Chondrocyte (in vitro differentiated cells): ENCODE results near the gene LTBP1. TPM values are rescaled to one million over a fixed set of nuclear protein-coding genes. Genes with fewer than 3 reads are reported as not detected.

ENCODE experiments used
- DNase-seq: peaks from one replicate; pipeline ENCODE4 v3.0.0; 2021; ENCODE audit warnings: mixed read lengths, low spot score
- H3K27ac Mint-ChIP-seq: one replicate; pipeline ENCODE4 v1.8.0; 2021; ENCODE audit warnings: mild to moderate bottlenecking, moderate library complexity, mixed read lengths; ENCODE audit not compliant: unreplicated experiment
- H3K27me3 Mint-ChIP-seq: 2 replicates; pipeline ENCODE4 v1.8.0; 2021; ENCODE audit warnings: low read depth, mixed read lengths
- H3K36me3 Mint-ChIP-seq: 2 replicates; pipeline ENCODE4 v1.8.0; 2021; ENCODE audit warnings: low read depth, mixed read lengths
- H3K4me1 Mint-ChIP-seq: 2 replicates; pipeline ENCODE4 v1.8.0; 2021; ENCODE audit warnings: low read depth, mild to moderate bottlenecking, mixed read lengths
- H3K4me3 Mint-ChIP-seq: one replicate; pipeline ENCODE4 v1.8.0; 2021; ENCODE audit warnings: mild to moderate bottlenecking, moderate library complexity, mixed read lengths; ENCODE audit not compliant: unreplicated experiment
- H3K9me3 Mint-ChIP-seq: 2 replicates; pipeline ENCODE4 v1.8.0; 2021; ENCODE audit warnings: low read depth, mixed read lengths
- CTCF ChIP-seq: fragments of 200-600 bp; sonication (generic); IDR thresholded peaks from 2 replicates; pipeline ENCODE4 v1.5.0; 2021; ENCODE audit warnings: antibody characterized with exemption, mild to moderate bottlenecking, moderate library complexity
- total RNA-seq: library from RNA; stranded (reverse); gene quantifications from 3 replicates; pipeline ENCODE4 v1.2.1, GENCODE V29; 2021

Gene LTBP1
- total RNA-seq, 1 donor from 2014 or later = 398 TPM

DNA sequence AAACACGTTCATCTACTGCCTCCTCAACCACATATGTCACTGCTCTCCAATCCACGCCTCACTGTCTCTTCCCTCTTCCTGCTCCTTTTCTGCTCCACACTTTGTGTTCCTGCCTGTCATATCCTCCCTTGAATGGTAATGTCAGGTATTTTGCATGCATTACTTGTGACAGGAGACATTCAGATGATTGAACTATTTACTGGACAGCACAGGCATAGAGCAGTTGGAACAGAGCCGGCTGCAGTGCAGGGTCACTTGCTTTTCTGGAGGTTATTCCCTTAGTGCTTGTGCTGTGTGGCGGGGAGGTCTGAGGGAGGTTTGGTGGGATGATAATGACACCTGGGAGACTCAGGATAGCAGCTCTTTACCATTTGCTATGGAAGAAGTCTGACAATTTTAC is 93.8 kb downstream of the LTBP1 start:
- Mint-ChIP-seq H3K4me3 (no peak overlapping the region), H3K36me3 (peaks cover 3% of the 10 kb centered on the region), H3K27me3 (no peaks in the 10 kb centered on the region), H3K27ac (no peak overlapping the region), H3K4me1 (peaks cover 3% of the 10 kb centered on the region), H3K9me3 (peaks cover 2% of the 10 kb centered on the region)
- DNase-seq = no peak
- TF ChIP-seq CTCF = no peak

GRCh38 chr2:33042265-33042664 is 95.5 kb downstream of the LTBP1 start:
- DNase-seq = no peak
- peaks cover 5% of the 10 kb centered on the region for H3K9me3 Mint-ChIP-seq
- H3K27ac Mint-ChIP-seq = no peak overlapping the region
- peaks cover 3% of the 10 kb centered on the region for H3K36me3 Mint-ChIP-seq
- H3K4me1 Mint-ChIP-seq = peaks cover 3% of the 10 kb centered on the region
- TF ChIP-seq CTCF = no peak
- H3K27me3 Mint-ChIP-seq = no peaks in the 10 kb centered on the region
- no peak overlapping the region for H3K4me3 Mint-ChIP-seq

DNA sequence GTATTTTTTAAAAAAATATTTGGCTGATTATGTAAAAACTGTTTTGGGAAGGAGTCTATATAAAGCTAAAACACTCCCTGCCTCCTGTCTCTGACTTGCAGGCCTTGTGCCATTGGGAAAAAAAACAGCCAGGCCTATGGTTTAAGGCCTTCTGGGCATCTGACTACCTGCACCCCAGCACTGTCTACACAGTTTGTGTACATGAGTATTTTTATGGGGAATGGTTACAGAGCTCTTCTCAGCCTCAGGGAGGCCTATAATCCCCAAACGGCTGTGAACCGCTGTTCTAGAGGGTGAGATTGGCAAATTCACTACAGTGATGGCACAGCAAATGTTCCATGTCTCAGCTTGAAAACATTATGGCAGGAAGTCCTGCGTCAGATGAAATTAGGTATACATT is 96.1 kb downstream of the LTBP1 start:
- Mint-ChIP-seq H3K4me3 (no peak overlapping the region), H3K27ac (no peak overlapping the region), H3K4me1 (peaks cover 4% of the 10 kb centered on the region), H3K27me3 (no peaks in the 10 kb centered on the region), H3K9me3 (peaks cover 5% of the 10 kb centered on the region), H3K36me3 (peaks cover 3% of the 10 kb centered on the region)
- DNase-seq = no peak
- no peak for TF ChIP-seq CTCF

DNA sequence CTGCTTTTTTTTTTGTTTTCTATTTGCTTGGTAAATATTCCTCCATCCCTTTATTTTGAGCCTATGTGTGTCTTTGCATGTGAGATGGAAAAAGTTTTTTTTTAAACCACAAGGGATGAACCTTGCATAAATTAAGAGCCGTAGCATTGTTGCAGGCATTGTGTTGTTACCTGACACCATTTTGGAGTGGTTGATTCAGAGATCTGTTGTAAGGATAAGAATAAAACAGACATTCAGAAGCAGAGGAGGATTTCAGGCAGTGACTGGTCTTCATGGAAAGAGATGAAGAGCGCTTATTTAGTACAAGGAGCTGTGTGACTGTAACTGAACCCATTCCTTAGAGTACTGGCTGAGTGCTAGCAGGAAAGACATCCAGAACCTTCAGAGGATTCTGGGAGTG is 101.2 kb downstream of the LTBP1 start:
- H3K4me3 Mint-ChIP-seq = no peak overlapping the region
- H3K9me3 Mint-ChIP-seq = peaks cover 3% of the 10 kb centered on the region
- no peak for DNase-seq
- H3K36me3 Mint-ChIP-seq = peaks cover 1% of the 10 kb centered on the region
- no peak for TF ChIP-seq CTCF
- H3K27ac Mint-ChIP-seq = no peak overlapping the region
- peaks cover 27% of the 10 kb centered on the region for H3K4me1 Mint-ChIP-seq
- no peaks in the 10 kb centered on the region for H3K27me3 Mint-ChIP-seq

GRCh38 chr2:33051586-33052360 is 105.0 kb downstream of the LTBP1 start:
- DNase-seq = no peak
- H3K27ac Mint-ChIP-seq = no peak overlapping the region
- no peaks in the 10 kb centered on the region for H3K27me3 Mint-ChIP-seq
- H3K9me3 Mint-ChIP-seq = no peaks in the 10 kb centered on the region
- no peak overlapping the region for H3K4me3 Mint-ChIP-seq
- no peaks in the 10 kb centered on the region for H3K36me3 Mint-ChIP-seq
- peaks cover 27% of the 10 kb centered on the region for H3K4me1 Mint-ChIP-seq
- no peak for TF ChIP-seq CTCF
